Uterus (tissue), 2 donors: ENCODE measurements around the gene THOC6.

Source experiments
- CTCF ChIP-seq, 4 experiments: fragments of 200-600 bp in 2 of 4; fragments of 450-650 bp in 2 of 4; sonication (generic) in 2 of 4; IDR thresholded peaks; one replicate each; pipeline ENCODE4 v1.5.1; 2016 to 2019; ENCODE audit warnings: antibody characterized with exemption in 4 of 4, mild to moderate bottlenecking in 2 of 4, moderate library complexity in 1 of 4
- POLR2A ChIP-seq, 2 donors: fragments of 450-650 bp; IDR thresholded peaks; one replicate each; pipeline ENCODE4 v1.6.1; 2016; ENCODE audit warnings: antibody characterized with exemption in 2 of 2, mild to moderate bottlenecking in 1 of 2, moderate library complexity in 1 of 2

GRCh38 chr16:3008690-3009037, 15.2 kb upstream of the THOC6 start:
- no peak for TF ChIP-seq CTCF (IDR thresholded peaks at IDR 0.05)
- TF ChIP-seq POLR2A (IDR thresholded peaks at IDR 0.05) = no peak
